ENCODE results near the gene ALDH1L1.

Gene ALDH1L1

DNA sequence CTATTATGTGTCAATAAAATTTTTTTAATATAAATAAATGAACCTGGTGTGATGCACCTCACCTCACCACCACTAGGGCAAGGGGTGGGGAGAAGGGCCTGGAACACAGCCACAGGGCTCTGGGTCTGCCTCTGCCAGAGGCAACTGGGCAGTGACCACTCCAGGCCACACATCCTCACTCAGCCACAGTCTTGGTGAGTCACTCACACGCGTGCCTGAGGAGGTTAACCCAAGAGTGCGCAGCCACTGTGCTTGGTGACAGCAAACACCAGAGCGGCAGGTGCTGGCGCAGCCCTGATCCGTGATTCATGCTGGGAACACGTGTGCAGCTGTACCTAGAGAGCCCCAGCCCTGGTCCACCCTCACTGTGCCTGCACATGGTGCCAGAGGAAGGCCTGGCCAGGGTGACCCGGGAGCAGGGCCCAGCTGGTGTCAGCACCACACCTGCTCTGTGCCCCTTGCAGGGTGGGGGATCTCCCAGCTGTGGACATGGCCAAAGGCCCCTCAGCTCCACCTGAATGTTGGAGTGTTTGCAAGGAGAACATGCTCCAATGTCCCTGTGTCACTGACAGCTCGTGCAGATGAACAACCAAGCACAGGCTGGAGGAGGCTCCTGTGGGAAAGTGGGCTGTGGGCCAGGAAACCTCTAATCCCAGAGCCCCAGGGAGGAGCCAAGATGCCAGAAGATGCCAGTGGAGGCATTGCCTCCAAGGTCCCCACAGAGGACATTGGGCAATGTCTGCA lies 98.6 kb downstream of the ALDH1L1 start:
- ChIA-PET POLR2A (no interaction called here), CTCF (no interaction called here)
- peak; percentile 14 for DNase-seq (ENCODE audit: extremely low spot score)
- TF ChIP-seq NFRKB (IDR thresholded peaks at IDR 0.05) (no peak), FOXA1 (IDR thresholded peaks at IDR 0.05) (no peak), HDGF (IDR thresholded peaks at IDR 0.05; ENCODE audit: borderline replicate concordance) (no peak), BHLHE40 (IDR thresholded peaks at IDR 0.05; ENCODE audit: borderline replicate concordance) (no peak)

DNA sequence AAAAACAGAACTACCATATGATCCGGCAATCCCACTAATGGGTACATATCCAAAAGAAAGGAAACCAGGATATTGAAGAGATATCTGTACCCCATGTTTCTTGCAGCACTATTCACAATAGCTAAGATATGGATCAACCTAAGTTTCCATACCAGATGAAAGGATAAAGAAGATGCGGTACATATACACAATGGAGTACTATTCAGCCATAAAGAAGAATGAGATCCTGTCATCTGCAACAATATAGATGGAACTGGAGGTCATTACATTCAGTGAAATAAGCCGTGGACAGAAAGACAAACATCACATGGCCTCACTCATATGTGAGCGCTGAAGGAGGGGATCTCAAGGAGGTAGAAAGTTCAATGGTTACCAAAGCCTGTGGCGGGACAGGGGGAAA lies 99.4 kb downstream of the ALDH1L1 start:
- ChIA-PET CTCF (no interaction called here), POLR2A (no interaction called here)
- no peak for TF ChIP-seq ARNT (IDR thresholded peaks at IDR 0.05)
- TF ChIP-seq TARDBP (IDR thresholded peaks at IDR 0.05), result no peak
- no peak for TF ChIP-seq CTBP1 (IDR thresholded peaks at IDR 0.05; ENCODE audit: borderline replicate concordance)
- TF ChIP-seq ZNF384 (IDR thresholded peaks at IDR 0.05), result no peak
- no peak for TF ChIP-seq ELF4 (IDR thresholded peaks at IDR 0.05)
- no peak for TF ChIP-seq NFRKB (IDR thresholded peaks at IDR 0.05)
- no peak for TF ChIP-seq BHLHE40 (IDR thresholded peaks at IDR 0.05; ENCODE audit: borderline replicate concordance)
- TF ChIP-seq, protein P1, sequence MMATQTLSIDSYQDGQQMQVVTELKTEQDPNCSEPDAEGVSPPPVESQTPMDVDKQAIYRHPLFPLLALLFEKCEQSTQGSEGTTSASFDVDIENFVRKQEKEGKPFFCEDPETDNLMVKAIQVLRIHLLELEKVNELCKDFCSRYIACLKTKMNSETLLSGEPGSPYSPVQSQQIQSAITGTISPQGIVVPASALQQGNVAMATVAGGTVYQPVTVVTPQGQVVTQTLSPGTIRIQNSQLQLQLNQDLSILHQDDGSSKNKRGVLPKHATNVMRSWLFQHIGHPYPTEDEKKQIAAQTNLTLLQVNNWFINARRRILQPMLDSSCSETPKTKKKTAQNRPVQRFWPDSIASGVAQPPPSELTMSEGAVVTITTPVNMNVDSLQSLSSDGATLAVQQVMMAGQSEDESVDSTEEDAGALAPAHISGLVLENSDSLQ (IDR thresholded peaks at IDR 0.05), result no peak
- no peak for TF ChIP-seq LEF1 (IDR thresholded peaks at IDR 0.05; ENCODE audit: borderline replicate concordance)
- no peak for TF ChIP-seq FOXA1 (IDR thresholded peaks at IDR 0.05)
- no peak for DNase-seq (ENCODE audit: extremely low spot score)

DNA sequence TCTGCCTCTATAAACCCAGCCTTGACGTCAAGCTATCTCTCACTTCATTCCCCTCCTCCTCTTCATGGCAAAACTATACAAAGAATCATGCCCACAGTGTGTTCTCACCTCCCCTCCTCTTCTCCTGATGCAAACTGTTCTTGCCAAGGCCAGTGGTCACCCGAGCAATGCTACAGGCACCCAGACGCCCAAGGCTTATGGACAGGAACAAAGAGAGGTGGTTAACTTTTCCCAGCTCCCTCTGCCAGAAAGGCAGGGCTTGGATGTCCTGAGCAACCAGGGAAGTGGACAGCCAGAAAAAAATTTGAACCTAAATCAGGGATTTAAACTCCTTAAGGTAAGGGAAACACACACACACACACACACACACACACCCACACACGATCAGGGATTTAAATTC lies 101.5 kb downstream of the ALDH1L1 start:
- ChIA-PET CTCF (interaction anchor here (0.9 kb wide), 1 partner anchor 14 kb away, joined by 4 read pairs; no protein-coding TSS in a partner anchor), POLR2A (interaction anchor here (0.7 kb wide), 1 partner anchor 88 kb away, joined by 3 read pairs; no protein-coding TSS in a partner anchor)
- DNase-seq (ENCODE audit: extremely low spot score), result no peak
- TF ChIP-seq, protein P1 (IDR thresholded peaks at IDR 0.05), result no peak
- TF ChIP-seq ARNT (IDR thresholded peaks at IDR 0.05) (no peak), HDGF (IDR thresholded peaks at IDR 0.05; ENCODE audit: borderline replicate concordance) (no peak), FOXK2 (IDR thresholded peaks at IDR 0.05) (no peak), CTBP1 (IDR thresholded peaks at IDR 0.05; ENCODE audit: borderline replicate concordance) (no peak), TARDBP (IDR thresholded peaks at IDR 0.05) (no peak), ELF4 (IDR thresholded peaks at IDR 0.05) (no peak), BHLHE40 (IDR thresholded peaks at IDR 0.05; ENCODE audit: borderline replicate concordance) (no peak), SUZ12 (IDR thresholded peaks at IDR 0.05) (no peak), LEF1 (IDR thresholded peaks at IDR 0.05; ENCODE audit: borderline replicate concordance) (no peak), FOXA1 (IDR thresholded peaks at IDR 0.05) (no peak), FOXM1 (IDR thresholded peaks at IDR 0.05; ENCODE audit: borderline replicate concordance) (no peak), SP1 (IDR thresholded peaks at IDR 0.05) (no peak), ZNF384 (IDR thresholded peaks at IDR 0.05) (no peak), NFRKB (IDR thresholded peaks at IDR 0.05) (no peak)

DNA sequence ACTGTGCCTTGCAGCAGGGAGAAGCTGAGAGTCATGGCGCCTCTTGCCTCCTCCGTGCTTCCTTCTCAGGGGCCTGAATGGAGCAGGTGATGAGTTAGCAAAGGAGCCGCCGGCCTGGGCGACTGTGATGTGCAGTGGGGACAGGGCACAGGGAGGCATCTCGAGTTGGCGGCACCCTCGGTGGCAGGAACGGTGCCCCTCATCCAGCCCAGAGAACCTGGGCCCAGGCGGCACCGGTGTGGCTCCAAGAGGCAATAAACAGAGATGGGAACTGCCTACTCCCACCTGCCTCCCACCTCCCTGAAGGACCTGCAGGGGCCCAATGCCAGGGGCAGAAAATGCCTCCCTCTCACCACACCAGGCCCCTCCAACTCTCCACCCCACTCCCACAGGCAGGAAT lies 102.6 kb downstream of the ALDH1L1 start:
- POLR2A ChIA-PET, result no interaction called here
- no peak for DNase-seq (ENCODE audit: extremely low spot score)
- CTCF ChIA-PET, result no interaction called here
- TF ChIP-seq FOXK2 (IDR thresholded peaks at IDR 0.05) (no peak), ZNF384 (IDR thresholded peaks at IDR 0.05) (no peak), L3MBTL2 (conservative IDR thresholded peaks at IDR 0.05) (no peak), SP1 (IDR thresholded peaks at IDR 0.05) (no peak), ARNT (IDR thresholded peaks at IDR 0.05) (no peak), ELF4 (IDR thresholded peaks at IDR 0.05) (no peak), LEF1 (IDR thresholded peaks at IDR 0.05; ENCODE audit: borderline replicate concordance) (no peak), FOXA1 (IDR thresholded peaks at IDR 0.05) (no peak), HDGF (IDR thresholded peaks at IDR 0.05; ENCODE audit: borderline replicate concordance) (no peak), FOXM1 (IDR thresholded peaks at IDR 0.05; ENCODE audit: borderline replicate concordance) (no peak), TARDBP (IDR thresholded peaks at IDR 0.05) (no peak), BHLHE40 (IDR thresholded peaks at IDR 0.05; ENCODE audit: borderline replicate concordance) (no peak), NFRKB (IDR thresholded peaks at IDR 0.05) (no peak), SUZ12 (IDR thresholded peaks at IDR 0.05) (no peak), CTBP1 (IDR thresholded peaks at IDR 0.05; ENCODE audit: borderline replicate concordance) (no peak)
- TF ChIP-seq, protein P1 (IDR thresholded peaks at IDR 0.05), result no peak

DNA sequence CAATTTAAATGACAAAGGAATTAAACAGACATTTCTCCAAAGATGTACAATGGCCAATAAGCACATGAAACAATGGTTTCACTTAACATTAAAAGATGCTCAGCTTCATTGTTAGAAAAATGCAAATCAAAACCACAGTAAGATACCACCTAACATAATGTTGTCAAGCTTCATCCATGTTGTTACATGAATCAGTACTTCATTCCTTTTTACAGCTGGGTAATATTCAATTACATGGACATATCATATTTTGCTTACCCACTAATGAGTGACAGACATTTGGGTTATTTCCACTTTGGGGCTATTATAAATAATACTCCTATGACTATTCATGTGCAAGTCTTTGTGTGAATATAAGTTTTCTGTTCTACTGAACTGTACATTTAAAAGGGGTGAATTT lies 104.2 kb downstream of the ALDH1L1 start:
- POLR2A ChIA-PET, result no interaction called here
- CTCF ChIA-PET, result no interaction called here
- no peak for DNase-seq (ENCODE audit: extremely low spot score)

More for the DNA sequence above, 104.2 kb downstream of the ALDH1L1 start:
- no peak for TF ChIP-seq ELF4 (IDR thresholded peaks at IDR 0.05)
- no peak for TF ChIP-seq CTBP1 (IDR thresholded peaks at IDR 0.05; ENCODE audit: borderline replicate concordance)
- no peak for TF ChIP-seq TARDBP (IDR thresholded peaks at IDR 0.05)
- TF ChIP-seq, protein P1 (IDR thresholded peaks at IDR 0.05), result no peak
- TF ChIP-seq LEF1 (IDR thresholded peaks at IDR 0.05; ENCODE audit: borderline replicate concordance), result no peak
- TF ChIP-seq NFRKB (IDR thresholded peaks at IDR 0.05), result no peak
- no peak for TF ChIP-seq HDGF (IDR thresholded peaks at IDR 0.05; ENCODE audit: borderline replicate concordance)
- no peak for TF ChIP-seq SP1 (IDR thresholded peaks at IDR 0.05)

Data from HEK293T (cell line).